ENCODE results near the gene CADM1.

DNA sequence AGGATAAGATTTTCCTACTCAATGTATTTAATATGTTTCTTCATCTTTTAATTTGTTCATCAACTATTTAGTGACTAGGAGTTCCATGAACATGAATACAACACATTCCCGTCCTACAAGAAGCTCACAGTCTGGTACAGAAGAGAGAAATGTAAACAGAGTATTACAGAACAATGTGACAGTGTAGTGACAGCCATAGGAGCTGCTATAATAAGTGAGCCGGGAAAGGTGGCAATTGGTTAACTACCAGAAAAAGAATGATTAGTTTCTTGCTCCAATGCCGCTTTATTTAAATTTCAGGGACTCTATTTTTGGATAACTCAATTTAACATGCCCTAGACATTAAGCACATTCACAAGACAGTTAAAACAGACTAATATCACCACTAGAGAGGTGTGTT lies 192.3 kb downstream of the CADM1 start:
- TF ChIP-seq, protein P1, sequence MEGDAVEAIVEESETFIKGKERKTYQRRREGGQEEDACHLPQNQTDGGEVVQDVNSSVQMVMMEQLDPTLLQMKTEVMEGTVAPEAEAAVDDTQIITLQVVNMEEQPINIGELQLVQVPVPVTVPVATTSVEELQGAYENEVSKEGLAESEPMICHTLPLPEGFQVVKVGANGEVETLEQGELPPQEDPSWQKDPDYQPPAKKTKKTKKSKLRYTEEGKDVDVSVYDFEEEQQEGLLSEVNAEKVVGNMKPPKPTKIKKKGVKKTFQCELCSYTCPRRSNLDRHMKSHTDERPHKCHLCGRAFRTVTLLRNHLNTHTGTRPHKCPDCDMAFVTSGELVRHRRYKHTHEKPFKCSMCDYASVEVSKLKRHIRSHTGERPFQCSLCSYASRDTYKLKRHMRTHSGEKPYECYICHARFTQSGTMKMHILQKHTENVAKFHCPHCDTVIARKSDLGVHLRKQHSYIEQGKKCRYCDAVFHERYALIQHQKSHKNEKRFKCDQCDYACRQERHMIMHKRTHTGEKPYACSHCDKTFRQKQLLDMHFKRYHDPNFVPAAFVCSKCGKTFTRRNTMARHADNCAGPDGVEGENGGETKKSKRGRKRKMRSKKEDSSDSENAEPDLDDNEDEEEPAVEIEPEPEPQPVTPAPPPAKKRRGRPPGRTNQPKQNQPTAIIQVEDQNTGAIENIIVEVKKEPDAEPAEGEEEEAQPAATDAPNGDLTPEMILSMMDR (optimal IDR thresholded peaks at IDR 0.05 in 1 of 3, IDR thresholded peaks at IDR 0.05 in 1 of 3, conservative IDR thresholded peaks at IDR 0.05 in 1 of 3; ENCODE audit: extremely low read depth in 1 of 3, insufficient read depth in 2 of 3, low read length in 3 of 3), result no peak
- no peak for TF ChIP-seq EZH2 (IDR thresholded peaks at IDR 0.05; ENCODE audit: low read length)

Data from keratinocyte (primary cell).